Measurements from ENCODE around the gene FOXO3.
"Not testable (repeated sequence)": the region's sequence is repeated elsewhere in the genome, so short reads cannot be mapped to it uniquely, and the experiment has no call there.

Gene FOXO3

DNA sequence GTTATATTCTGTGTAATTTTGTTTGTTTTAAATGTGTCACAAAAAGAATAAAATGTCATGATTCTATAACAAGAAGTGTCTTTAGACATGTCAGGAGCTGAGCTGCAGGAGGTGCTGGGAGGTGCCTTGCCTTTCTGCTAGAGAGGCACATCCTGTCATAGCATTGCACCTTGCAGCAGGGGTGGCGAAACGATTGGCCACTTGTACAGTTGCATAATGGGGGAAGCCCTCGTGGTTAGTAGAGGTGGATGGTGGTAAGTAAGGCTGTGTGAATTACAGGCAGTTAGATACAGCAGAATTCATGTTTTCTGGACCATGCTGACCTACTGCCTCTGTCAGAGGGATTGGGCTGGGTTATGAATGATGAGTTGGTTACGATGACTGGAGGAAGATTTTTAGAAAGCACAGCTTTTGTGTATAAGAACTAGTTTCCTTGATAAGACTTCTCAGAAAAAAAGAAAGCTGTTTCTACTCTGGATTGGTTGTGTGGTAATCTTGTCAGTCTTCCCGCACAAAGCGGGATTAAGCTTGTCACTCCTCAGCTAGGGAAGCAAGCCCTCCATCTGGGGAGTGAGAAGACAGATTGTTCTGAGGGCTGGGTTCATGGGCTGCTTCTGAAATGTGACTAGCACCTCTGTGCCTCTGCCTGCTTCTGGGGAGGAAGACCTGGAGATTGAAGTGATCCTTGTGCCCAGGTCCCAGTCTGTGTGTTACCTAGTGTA lies 74.9 kb downstream of the FOXO3 start:
- DNase-seq, result no peak

DNA sequence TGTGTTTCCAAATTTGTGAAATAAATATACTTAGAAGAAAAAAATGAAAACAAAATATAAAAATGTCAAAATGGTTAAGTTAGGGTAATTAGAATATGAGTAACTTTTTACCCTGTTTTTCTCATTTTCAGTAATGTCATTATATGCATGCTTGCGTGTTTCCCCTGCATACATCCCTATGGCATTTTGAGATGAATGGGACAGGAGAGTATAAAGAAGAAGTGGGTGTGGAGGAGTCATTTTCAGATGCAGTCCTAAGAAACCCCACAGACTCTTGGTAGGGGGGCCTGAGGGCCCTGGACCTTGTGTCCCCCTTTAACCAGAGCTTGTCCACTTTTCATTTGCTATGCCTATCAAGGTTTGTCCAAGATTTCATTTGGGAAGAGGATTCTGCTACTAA lies 77.2 kb downstream of the FOXO3 start:
- no peak for DNase-seq

DNA sequence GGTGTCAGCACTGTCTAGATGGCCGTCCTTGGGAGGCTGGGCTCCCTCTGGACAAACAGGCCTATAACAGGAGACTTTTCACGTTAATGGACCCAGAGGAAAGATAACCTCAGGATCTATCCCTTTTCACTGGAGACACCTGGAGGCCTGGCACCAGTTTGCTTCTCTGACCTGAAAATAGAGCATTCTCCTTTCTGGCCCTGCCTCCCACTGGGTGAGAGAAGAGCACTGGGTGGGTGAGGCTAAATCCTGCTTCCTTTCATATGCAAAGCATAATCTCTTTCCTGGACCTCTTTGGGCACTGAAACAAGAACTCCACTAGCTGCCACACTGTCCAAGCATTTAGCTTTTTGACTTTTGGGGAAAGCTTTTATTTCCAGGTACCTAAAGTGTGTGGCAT lies 78.3 kb downstream of the FOXO3 start:
- no peak for DNase-seq

DNA sequence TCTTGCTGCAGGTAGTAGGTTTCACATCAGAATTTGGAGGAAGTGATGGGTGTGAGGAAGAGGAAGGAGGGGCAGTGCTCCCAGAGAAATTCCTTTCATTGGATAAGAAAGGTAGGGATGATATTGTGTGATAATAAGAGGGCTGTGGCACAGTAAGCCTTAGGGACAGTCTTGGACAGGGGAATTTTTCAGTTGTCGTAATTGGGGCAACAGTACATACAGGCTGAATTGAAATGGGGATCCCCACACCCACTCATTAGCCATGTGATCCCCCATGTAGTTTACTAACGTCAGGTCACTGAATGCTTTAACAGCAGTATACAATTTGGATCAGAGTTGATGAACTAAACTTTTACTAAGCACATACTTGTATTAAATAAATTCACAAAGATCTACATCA lies 79.4 kb downstream of the FOXO3 start:
- DNase-seq, result no peak

DNA sequence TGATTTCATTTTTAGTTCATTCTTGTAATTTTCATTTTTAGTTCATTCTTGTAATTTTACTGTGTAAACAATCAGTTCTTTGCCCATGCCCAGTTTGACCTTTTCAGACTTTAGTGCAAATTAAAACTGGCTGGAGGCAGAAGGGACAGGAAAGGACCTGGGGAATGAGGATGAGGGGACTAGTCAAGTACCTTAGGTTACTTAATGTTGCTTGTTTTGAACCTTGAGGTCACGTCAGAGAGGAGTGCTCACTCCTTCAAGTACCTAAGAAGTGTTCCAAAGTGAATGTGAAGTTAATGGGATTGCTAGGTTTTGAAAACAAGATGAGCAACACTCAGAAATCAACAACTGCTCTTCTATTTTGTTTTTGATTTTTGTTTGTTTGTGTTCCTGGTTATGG lies 82.5 kb downstream of the FOXO3 start:
- DNase-seq, result no peak

DNA sequence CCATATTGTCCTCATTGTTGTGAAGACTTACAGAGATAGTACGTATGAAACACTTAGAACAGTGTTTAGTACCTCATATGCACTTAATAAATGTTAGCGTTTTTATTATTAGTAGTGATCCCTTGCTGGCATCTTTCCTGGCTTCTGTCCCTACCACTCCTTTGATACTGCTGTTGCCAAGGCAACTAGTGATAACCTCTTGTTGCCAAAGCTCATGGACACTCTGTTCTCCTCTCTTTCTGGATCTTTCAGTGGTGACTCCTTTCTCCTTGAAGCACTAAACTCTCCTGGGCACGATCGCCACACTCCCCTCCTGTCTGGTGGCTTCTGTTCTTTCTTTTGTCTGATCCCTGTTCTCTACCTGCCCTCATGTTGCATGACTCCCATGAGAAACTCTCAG lies 83.5 kb downstream of the FOXO3 start:
- DNase-seq, result no peak

DNA sequence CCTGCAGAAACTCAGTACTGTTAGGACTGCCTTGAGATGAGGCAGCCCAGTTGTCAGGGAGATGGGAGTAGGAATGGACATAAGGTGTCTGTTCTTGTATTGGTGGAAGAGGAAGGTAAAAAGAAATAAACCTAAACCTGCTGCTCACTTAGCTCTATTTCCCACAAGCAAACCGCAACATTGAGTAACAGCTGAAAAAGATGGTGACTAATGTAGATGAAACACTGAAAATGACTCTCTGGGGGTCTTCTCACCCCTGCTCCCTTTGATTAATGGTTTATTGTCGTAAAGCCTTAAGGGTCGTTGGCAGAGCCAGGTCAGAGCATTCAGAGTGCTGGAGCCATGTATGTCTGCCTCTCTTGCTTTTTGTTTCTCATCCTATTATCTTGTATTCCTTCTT lies 87.5 kb downstream of the FOXO3 start:
- no peak for DNase-seq

DNA sequence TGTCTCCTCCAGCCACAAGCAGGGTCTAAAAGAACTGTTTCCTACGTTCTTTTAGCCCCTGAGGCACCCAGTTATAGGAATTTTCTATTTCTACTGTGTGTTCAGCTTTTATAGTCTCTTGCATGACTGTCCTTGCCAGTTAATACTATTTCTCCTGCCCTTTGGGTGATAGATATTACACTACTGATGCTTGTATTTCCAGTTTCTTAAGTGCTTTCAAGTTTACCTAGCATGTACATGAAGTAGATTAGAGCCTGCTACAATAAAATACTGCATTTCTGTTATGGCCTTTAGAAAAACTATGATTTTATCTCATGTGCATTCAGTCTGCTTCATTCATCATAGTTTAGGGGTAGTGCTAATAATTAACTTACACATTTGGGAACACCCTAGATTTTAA lies 89.6 kb downstream of the FOXO3 start:
- no peak for DNase-seq

DNA sequence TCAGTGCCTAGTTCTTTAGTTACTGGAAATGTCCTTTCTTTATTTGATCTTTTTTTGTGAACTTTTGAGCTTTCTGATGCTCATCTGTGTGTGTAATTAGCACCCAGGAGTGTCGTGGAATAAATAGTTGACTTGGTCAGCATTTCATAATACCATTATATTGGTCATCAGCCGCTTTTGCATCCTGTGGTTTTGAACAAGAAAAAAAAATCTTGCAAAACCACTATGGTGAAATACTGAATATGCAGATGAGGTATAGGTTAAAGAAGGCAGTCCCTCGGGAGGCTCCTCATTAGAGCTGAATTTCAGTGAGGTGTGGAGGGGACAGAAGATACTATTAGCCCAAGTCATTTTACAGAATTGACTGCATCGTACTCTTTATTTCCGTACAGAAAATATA lies 90.1 kb downstream of the FOXO3 start:
- no peak for DNase-seq

DNA sequence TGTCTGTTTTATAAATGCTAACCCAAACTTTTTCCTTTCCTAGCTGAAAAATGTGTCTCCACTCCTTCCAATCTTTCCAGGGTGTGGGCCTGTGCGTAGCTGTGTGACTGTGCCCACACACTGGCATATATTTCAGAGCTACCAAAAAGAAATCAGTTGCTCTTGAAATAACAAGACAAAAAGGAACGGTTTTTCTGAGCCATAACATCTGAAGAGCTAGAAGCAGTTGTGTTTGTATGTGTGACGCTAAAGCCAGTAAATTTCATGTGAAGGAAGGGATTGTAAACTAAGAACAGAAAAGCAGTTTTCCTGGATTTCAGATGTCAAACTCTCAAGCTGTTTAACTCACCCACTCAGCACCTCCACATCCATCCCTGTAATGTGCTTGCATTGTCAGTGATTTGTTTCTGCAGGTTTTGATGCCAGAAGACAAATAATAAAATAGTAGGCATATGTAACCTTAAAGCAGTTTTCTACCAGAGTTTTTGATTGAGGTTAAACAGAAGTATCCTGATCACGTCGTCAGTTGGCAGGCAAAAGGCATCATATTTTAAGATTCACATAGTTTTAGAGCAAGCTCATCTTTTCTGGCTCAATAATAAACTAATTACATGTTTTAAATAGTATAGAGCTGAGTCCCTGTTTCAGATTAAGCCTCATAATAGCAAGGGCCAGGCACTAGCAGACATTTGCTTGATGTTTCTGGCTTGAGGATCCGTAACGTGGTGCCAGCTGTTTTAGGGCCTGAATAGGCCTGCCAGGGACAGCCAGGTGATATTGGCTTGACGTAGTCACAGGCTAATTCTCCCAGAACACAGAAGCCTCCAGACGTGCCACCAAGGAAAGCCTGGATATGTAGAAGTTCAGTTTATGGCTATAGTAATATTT lies 90.9 kb downstream of the FOXO3 start:
- DNase-seq, result no peak

DNA sequence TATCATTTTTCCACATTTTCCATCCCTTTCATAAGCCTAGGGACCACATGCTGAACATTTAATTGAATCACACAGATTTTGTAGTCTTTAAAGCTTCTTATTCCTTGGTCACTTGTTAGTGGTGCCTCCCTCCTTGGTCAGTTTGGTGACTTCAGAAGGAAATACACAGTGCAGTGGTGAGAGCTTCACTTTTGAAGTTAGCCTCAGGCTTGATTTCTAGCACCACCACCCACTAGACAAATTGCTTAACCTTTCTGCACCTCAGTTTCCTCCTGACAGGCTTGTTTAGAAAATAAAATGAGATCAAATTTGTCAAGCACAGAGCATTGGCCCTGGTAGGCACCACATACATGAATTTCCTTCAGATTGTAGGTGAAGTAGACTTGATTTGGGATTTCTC lies 91.7 kb downstream of the FOXO3 start:
- DNase-seq, result no peak

DNA sequence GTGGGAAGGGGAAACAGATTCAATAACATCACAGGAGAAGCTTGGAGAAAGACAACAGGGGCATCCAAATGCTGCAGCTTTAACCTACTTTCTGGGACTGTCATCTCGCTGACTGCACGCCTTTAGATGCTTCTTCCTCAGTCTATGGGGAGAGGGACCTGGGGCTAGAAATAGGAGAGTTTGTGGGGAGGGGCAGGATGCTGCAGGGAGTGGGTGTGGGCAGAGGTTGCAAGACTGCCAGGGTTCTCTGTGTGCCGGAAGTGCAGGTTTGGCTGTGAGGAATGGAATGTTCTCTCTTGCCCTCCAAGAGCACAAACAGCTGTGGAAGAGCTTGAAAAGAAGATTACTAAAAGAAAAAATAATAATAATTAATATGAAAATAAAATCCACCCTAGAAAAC lies 93.2 kb downstream of the FOXO3 start:
- no peak for DNase-seq

DNA sequence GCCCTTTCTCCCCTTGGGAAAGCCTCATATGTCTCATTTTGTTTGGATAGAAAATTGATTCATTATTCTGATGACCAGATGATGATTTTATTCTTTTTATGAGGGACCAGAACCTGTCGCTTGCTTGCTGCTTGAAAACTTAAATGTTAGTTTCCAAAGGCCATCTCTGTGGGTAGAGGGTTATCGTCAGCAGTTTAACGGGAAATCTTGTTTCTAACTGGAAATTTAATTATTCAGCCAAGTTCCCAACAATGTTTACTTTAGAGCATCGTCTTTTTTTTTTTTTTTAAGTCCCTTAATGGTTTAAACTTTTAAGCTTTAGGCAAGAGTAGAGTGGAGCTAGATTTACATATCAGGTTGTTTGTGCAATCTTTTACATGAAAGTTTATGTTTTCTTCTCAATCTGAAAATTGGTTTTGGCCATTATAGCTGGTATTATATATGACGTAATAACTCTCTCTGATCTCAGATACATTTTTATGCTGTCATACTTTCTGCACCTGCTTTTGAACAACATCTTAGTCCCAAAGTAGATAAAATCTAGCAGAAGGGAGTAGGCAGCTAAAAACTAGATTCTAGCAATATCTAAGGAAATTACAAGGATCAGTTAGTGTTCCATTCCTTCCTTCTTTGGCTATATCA lies 93.9 kb downstream of the FOXO3 start:
- no peak for DNase-seq

DNA sequence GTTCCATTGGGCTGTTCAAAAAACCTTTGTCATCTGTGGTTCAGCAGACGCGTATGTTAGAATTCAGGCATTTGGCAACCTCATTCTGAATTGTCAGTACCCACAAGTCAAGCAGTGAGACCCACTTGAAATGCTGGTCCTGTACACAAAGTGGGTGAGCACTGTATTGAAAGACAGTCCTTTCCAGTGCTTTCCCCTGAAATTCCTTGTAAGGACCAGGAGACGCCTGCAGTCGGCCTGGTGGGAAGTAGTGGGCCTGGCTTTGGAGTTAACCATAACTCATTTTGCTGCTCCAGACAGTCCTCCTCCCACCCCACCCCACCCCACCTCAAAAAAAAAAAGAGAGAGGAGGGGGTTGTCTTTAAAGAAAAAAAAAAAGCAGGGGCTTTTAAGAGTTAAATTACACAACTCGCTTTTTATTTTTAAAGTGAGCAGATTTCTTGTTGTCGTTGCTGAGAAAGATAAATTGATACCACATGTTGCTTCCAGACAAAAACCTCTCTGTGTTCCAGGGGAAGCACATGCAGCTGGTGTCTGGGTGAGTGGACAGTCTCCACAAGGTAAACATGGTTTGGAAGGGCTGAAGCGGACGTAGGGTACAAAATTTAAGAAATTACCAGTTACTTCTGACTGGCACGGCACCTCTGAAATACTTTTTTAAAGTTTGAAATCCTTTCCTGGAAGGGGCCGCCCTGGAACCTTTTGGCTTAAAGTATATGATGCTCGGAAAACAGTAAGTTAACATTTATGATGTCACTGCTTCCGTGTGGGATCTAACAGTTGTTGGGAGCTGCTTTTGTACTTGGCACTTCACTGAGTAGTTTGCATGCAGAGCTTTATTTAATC lies 95.3 kb downstream of the FOXO3 start:
- no peak for DNase-seq

DNA sequence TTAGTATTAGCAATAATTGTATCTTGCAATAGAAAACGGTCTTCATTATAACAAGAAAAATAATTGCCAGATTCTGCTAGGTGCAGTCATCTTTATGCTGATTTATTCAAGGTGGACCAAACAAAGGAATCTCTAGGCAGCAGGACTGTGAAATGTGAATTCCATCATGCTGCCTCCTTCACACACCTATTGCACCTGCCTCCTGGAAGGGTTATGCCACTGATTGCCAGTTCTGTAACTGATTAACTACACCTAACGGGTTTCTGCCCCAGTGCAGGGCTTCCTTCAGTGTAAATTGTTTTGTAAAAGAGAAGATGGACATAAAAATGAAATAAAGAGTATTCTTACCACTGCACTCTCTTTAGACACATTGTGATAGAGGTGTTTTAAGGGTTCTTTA lies 96.1 kb downstream of the FOXO3 start:
- no peak for DNase-seq

DNA sequence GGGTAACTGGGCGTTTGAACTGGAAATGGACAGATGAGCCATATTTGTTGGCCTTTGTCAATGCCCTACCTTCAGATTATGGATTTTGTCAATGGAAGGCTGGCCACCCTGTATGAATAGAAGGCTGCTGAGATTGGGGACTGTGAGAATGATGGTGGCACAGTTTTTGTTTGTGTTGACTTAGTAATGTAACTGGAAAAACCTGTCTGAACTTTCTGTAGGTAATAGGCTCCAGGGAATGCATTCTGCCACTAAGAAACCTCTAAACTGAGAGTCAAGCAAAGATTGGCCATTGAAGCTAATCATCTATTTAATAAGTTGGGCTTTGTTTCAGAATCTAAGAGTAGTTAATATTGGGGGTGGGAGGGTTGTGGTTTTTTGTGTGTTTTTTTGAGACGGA lies 97.5 kb downstream of the FOXO3 start:
- no peak for DNase-seq

DNA sequence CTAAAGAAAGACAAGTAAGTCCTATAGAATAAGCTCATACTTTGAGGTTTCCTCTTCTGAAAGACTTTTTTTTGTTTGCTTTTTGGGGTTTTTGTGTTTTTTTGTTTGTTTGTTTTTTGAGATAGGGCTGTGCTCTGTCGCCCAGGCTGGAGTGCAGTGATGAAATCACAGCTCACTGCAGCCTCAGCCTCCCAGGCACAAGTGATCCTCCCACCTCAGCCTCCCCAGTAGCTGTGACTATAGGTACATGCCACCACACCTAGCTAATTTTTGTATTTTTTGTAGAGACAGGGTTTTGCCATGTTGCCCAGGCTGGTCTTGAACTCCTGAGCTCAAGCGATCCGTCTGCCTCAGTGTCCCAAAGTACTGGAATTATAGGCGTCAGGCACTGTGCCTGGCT lies 98.1 kb downstream of the FOXO3 start:
- not testable (repeated sequence) for DNase-seq

DNA sequence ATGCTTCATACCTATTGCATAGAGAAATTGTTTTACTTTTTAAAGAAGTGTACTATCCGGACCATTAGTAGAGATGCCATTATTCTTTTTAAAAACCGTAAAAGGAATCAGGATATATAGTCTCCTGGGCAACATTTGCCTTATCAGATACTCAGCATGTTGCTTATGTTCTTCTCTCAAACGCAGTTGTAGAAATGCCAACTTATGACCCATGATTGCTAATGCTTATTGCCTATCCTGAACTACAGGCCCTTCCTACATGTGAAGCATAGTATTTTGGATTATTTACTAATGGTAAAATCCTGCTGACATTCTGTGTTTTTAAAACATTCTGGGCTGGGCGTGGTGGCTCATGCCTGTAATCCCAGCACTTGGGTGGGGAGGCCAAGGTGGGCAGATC lies 99.5 kb downstream of the FOXO3 start:
- DNase-seq, result no peak

DNA sequence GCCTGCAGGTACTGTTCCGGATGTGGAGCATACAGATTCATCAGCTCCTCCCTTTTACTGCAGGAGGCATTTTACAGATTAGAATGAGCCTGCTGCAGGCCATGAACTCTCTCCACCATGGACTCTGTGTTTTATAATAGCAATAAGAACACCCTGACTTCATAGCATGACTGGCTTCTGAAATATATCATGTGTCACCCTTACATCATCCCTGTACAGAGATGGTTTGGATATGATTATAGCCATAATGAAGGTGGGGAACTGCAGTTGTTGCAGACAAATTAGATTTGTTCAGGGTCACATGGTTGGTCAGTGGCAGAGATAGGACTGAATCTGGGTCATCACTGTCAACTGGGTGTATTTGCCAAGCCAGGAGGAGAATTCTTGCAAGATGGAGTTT lies 100.7 kb downstream of the FOXO3 start:
- DNase-seq, result no peak

DNA sequence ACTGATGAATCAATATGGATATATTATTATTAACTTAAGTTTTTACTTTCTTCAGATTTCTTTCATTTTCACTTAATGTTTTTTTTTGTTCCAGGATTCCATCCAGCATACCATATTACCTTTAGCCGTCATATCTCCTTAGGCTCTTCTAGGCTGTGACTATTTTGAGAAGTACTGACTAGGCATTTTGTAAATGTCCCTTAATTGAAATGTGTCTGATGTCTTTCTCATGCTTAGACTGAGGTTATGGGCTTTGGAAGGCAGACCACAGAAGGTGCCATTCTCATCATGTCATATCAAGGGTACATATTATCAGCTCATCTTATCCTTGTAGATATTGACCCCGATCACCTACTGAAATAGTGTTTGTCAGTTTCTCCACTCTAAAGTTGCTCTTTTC lies 101.3 kb downstream of the FOXO3 start:
- no peak for DNase-seq

DNA sequence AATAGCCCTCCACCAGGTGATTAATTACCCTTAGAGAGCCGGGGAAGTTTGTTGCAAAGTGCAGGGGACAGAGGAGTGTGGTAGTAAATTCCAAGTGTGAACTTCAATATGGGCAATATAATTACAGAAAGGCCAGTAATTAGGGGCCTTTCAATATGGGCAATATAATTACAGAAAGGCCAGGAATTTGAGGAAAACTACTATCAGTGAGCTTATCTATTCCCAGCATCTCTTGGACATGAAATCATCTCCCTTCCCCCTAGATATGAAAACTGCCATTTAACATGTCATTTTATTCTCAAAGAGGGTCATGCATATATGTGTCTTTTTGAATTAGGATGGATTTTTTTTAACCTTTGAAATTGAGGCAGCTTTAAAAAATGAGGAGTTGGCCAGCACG lies 102.0 kb downstream of the FOXO3 start:
- DNase-seq, result no peak

DNA sequence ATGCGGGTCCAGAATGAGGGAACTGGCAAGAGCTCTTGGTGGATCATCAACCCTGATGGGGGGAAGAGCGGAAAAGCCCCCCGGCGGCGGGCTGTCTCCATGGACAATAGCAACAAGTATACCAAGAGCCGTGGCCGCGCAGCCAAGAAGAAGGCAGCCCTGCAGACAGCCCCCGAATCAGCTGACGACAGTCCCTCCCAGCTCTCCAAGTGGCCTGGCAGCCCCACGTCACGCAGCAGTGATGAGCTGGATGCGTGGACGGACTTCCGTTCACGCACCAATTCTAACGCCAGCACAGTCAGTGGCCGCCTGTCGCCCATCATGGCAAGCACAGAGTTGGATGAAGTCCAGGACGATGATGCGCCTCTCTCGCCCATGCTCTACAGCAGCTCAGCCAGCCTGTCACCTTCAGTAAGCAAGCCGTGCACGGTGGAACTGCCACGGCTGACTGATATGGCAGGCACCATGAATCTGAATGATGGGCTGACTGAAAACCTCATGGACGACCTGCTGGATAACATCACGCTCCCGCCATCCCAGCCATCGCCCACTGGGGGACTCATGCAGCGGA lies 102.9 kb downstream of the FOXO3 start:
- not testable (repeated sequence) for DNase-seq
